PC-3 (cell line): ENCODE results near the gene PSMD3. TPM values are rescaled to one million over a fixed set of nuclear protein-coding genes. Genes with fewer than 3 reads are reported as not detected.

ENCODE experiments used
- ATAC-seq: fragments of 200-7000 bp; cut with Tn5 transposase; 2 replicates; pipeline ENCODE4 v1.9.1; 2020; ENCODE audit warnings: mild to moderate bottlenecking, moderate library complexity
- BruUV-seq: library from RNA; stranded (reverse); fragments of 400-500 nt; replicated peaks from 2 replicates; lab custom pipeline; 2021; lab: Mats Ljungman, UMichigan
- CTCF ChIA-PET: fragments of 300-600 bp; sonication (Branson Sonifier 250); formaldehyde crosslinking; loops from one replicate; lab custom pipeline; 2022; ENCODE audit warnings: antibody characterized with exemption; lab: Charles Lee
- POLR2A ChIA-PET: fragments of 300-600 bp; sonication (Branson Sonifier 250); formaldehyde crosslinking; loops from one replicate; lab custom pipeline; 2022; ENCODE audit warnings: antibody characterized with exemption; ENCODE audit not compliant: unreplicated experiment; lab: Charles Lee
- DNase-seq: peaks from one replicate; pipeline ENCODE4 v3.0.0-alpha.2; 2015
- H2AFZ ChIP-seq: fragments of 300-600 bp; sonication (generic); 2 replicates; pipeline ENCODE4 v1.6.0; 2016; ENCODE audit warnings: antibody characterized with exemption, low read length
- H3F3A ChIP-seq: fragments of 300-600 bp; sonication (generic); one replicate; pipeline ENCODE4 v1.6.0; 2017; ENCODE audit warnings: antibody characterized with exemption, low read length, control low read depth, mild to moderate bottlenecking; ENCODE audit not compliant: unreplicated experiment
- H3K27ac ChIP-seq: fragments of 300-600 bp; sonication (generic); 2 replicates; pipeline ENCODE4 v1.5.1; 2016; ENCODE audit warnings: mild to moderate bottlenecking, low read length
- H3K27me3 ChIP-seq: fragments of 300-600 bp; sonication (generic); 2 replicates; pipeline ENCODE4 v1.6.1; 2016; ENCODE audit warnings: low read length, mixed read lengths
- H3K36me3 ChIP-seq: fragments of 300-600 bp; sonication (generic); 2 replicates; pipeline ENCODE4 v1.6.1; 2016; ENCODE audit warnings: low read depth, mixed run types, low read length, mixed read lengths
- H3K4me1 ChIP-seq: fragments of 300-600 bp; sonication (generic); 2 replicates; pipeline ENCODE4 v1.5.1; 2016; ENCODE audit warnings: low read length; ENCODE audit not compliant: insufficient read depth
- H3K4me2 ChIP-seq: fragments of 300-600 bp; sonication (generic); 2 replicates; pipeline ENCODE4 v1.6.0; 2016; ENCODE audit warnings: low read length
- H3K4me3 ChIP-seq: fragments of 300-600 bp; sonication (generic); 2 replicates; pipeline ENCODE4 v1.5.1; 2016; ENCODE audit warnings: mild to moderate bottlenecking, low read length, mixed read lengths
- H3K79me2 ChIP-seq: fragments of 300-600 bp; sonication (generic); 2 replicates; pipeline ENCODE4 v1.6.1; 2017; ENCODE audit warnings: low read length, mixed read lengths
- H3K9ac ChIP-seq: fragments of 300-600 bp; sonication (generic); 2 replicates; pipeline ENCODE4 v1.6.0; 2016; ENCODE audit warnings: mild to moderate bottlenecking, low read length
- H3K9me2 ChIP-seq: fragments of 300-600 bp; sonication (generic); replicated peaks from 2 replicates; pipeline ENCODE4 v1.6.1; 2016; ENCODE audit warnings: mixed run types, low read length, mixed read lengths
- H3K9me3 ChIP-seq: fragments of 300-600 bp; sonication (generic); 2 replicates; pipeline ENCODE4 v1.6.1; 2016; ENCODE audit warnings: low read length, mixed read lengths
- H4K20me1 ChIP-seq: fragments of 300-600 bp; sonication (generic); 2 replicates; pipeline ENCODE4 v1.6.1; 2016; ENCODE audit warnings: low read length, mixed read lengths
- CTCF ChIP-seq: fragments of 300-600 bp; sonication (generic); conservative IDR thresholded peaks from 2 replicates; pipeline ENCODE4 v1.5.1; 2017; ENCODE audit warnings: antibody characterized with exemption, low read depth, mild to moderate bottlenecking, low read length
- EZH2 ChIP-seq: fragments of 300-600 bp; sonication (generic); IDR thresholded peaks from one replicate; pipeline ENCODE4 v1.6.1; 2017; ENCODE audit warnings: antibody characterized with exemption, mild to moderate bottlenecking, low read length; ENCODE audit not compliant: unreplicated experiment
- EZH2phosphoT487 ChIP-seq: fragments of 300-600 bp; sonication (generic); IDR thresholded peaks from 2 replicates; pipeline ENCODE4 v1.6.1; 2018; ENCODE audit warnings: mild to moderate bottlenecking, antibody characterized with exemption, low read length, borderline replicate concordance
- intact Hi-C: fragments of 100-400 bp; cut with micrococcal nuclease; formaldehyde crosslinking; loops from 2 replicates; pipeline ENCODE4 v1.9.0; 2023
- total RNA-seq: library from RNA; depleted of rRNA; stranded (reverse); fragments of >200 nt; gene quantifications from 2 replicates; pipeline ENCODE4 v1.2.3, GENCODE V29; 2014

The PSMD3 gene
- total RNA-seq, 1 experiment from 2014 or later, result 267 TPM

DNA sequence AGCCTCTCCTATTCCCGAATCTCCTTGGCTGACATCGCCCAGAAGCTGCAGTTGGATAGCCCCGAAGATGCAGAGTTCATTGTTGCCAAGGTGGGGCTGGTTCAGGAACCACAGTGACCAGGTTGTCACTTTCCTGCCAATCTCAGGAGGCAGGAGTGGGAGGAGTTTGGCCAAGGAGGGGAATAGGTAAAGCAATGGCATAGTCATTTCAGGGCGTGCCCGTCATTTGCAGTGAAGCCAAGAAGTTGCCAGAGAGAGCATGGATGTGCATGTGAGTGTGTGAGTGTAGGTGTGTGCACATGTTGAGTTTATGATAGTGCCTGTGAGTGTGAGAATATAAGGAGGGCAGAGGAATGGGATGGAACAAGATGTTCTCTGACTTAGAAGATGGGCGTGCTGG, 14.8 kb downstream of the PSMD3 start:
- POLR2A ChIA-PET, result no interaction called here
- ATAC-seq (peak; percentile 24; the same call in 1 of the 2 replicates), DNase-seq (peak; percentile 27)
- Histone ChIP-seq H2AFZ (no peak overlapping the region), H4K20me1 (no peaks in the 10 kb centered on the region), H3K4me1 (no peaks in the 10 kb centered on the region), H3K4me2 (no peak overlapping the region), H3F3A (no peaks in the 10 kb centered on the region), H3K27ac (no peak overlapping the region), H3K36me3 (peaks cover 35% of the 10 kb centered on the region), H3K9me2 (no peaks in the 10 kb centered on the region), H3K9me3 (no peaks in the 10 kb centered on the region), H3K4me3 (no peak overlapping the region), H3K79me2 (no peaks in the 10 kb centered on the region), H3K27me3 (no peaks in the 10 kb centered on the region), H3K9ac (no peak overlapping the region)
- BruUV-seq, result no TSS peak
- CTCF ChIA-PET, result no interaction called here
- no peak for TF ChIP-seq EZH2phosphoT487
- no peak for TF ChIP-seq CTCF
- TF ChIP-seq EZH2, result no peak
- intact Hi-C loops, result no loop called here

- peaks cover 30% of the 10 kb centered on the region for H3K36me3 ChIP-seq
- TF ChIP-seq CTCF, result no peak
- TF ChIP-seq EZH2, result no peak
- no peak for TF ChIP-seq EZH2phosphoT487
- BruUV-seq, result no TSS peak
- no peak overlapping the region for H2AFZ ChIP-seq
- no peaks in the 10 kb centered on the region for H3K9me2 ChIP-seq
- H3F3A ChIP-seq, result no peaks in the 10 kb centered on the region
- H3K79me2 ChIP-seq, result no peaks in the 10 kb centered on the region
- CTCF ChIA-PET, result no interaction called here
- H3K4me1 ChIP-seq, result no peaks in the 10 kb centered on the region
- no peak overlapping the region for H3K27ac ChIP-seq
- no peak overlapping the region for H3K4me2 ChIP-seq
- H3K9me3 ChIP-seq, result no peaks in the 10 kb centered on the region
- H4K20me1 ChIP-seq, result no peaks in the 10 kb centered on the region
- POLR2A ChIA-PET, result no interaction called here
- no peak for ATAC-seq
- H3K27me3 ChIP-seq, result no peaks in the 10 kb centered on the region
- DNase-seq, result no peak
- intact Hi-C loops, result no loop called here
- no peak overlapping the region for H3K9ac ChIP-seq
- H3K4me3 ChIP-seq, result no peak overlapping the region
Observed at GRCh38 chr17:39996162-39996561, 15.6 kb downstream of the PSMD3 start.

DNA sequence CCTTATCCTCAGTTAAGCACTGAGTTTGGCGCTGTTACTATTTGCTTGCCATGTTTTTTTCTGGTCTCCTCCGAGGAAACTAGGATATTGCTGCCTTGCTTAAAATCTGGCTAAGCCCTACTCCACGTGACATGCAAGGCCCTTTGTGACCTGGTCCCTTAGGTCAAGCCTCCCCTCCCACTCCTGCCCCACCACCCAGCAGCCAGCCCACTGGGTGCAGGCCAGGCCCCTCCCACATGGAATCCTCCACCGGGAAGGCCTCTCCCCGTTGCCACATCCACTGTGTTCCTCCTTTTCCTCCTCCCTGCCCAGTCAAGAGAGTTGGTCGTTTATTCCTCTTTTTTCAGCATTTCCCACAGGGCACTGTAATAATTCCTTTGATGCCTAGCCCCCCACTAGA, 16.2 kb downstream of the PSMD3 start:
- DNase-seq, result no peak
- H4K20me1 ChIP-seq, result no peaks in the 10 kb centered on the region
- intact Hi-C loops, result no loop called here
- H3K4me2 ChIP-seq, result no peak overlapping the region
- peaks cover 30% of the 10 kb centered on the region for H3K36me3 ChIP-seq
- no peaks in the 10 kb centered on the region for H3F3A ChIP-seq
- no TSS peak for BruUV-seq
- no peak for TF ChIP-seq CTCF
- no peak for TF ChIP-seq EZH2phosphoT487
- no peak for TF ChIP-seq EZH2
- POLR2A ChIA-PET, result interaction anchor here (0.7 kb wide), 1 partner anchor 25 kb away, joined by 32 read pairs; no protein-coding TSS in a partner anchor
- no peaks in the 10 kb centered on the region for H3K9me2 ChIP-seq
- no peak overlapping the region for H3K27ac ChIP-seq
- no peak overlapping the region for H3K4me3 ChIP-seq
- no peak overlapping the region for H3K9ac ChIP-seq
- H3K4me1 ChIP-seq, result no peaks in the 10 kb centered on the region
- no peaks in the 10 kb centered on the region for H3K27me3 ChIP-seq
- CTCF ChIA-PET, result no interaction called here
- no peaks in the 10 kb centered on the region for H3K79me2 ChIP-seq
- no peak overlapping the region for H2AFZ ChIP-seq
- H3K9me3 ChIP-seq, result no peaks in the 10 kb centered on the region
- ATAC-seq, result no peak
